Spleen (tissue), 7 donors: ENCODE data around the gene RRP1B.

Experiments used
- CTCF ChIP-seq, 11 experiments: fragments of 200-600 bp in 7 of 11; fragments of 450-650 bp in 4 of 11; sonication (generic) in 4 of 11; IDR thresholded peaks in 8 of 11; conservative IDR thresholded peaks in 3 of 11; 1 replicate in 7 of 11; 2 replicates in 4 of 11; pipeline versions ENCODE4 v1.4.0 to v1.8.0; 2016 to 2021; ENCODE audit warnings: antibody characterized with exemption in 11 of 11, inconsistent platforms in 4 of 11, mild to moderate bottlenecking in 1 of 11
- POLR2A ChIP-seq, 3 donors: fragments of 450-650 bp; IDR thresholded peaks; one replicate each; pipeline ENCODE4 v1.5.1; 2017; ENCODE audit warnings: antibody characterized with exemption in 3 of 3, mild to moderate bottlenecking in 1 of 3
- POLR2AphosphoS5 ChIP-seq, 3 donors: sonication (generic); formaldehyde crosslinking; IDR thresholded peaks; one replicate each; pipeline ENCODE4 v1.5.1; 2017; ENCODE audit warnings: antibody characterized with exemption in 3 of 3
- donor health status: DM: no; HTN: no; CAD: no; lungs with moderate emphysema.
- donor health status: DM: no; HTN: no; CAD: no.
- donor health status: DM: no; HTN: no; CAD: no.

- TF ChIP-seq CTCF (IDR thresholded peaks at IDR 0.05 in 8 of 11, conservative IDR thresholded peaks at IDR 0.05 in 3 of 11) (no peak), POLR2A (IDR thresholded peaks at IDR 0.05) (no peak), POLR2AphosphoS5 (IDR thresholded peaks at IDR 0.05) (no peak)
Measured at GRCh38 chr21:43644609-43645008, 14.8 kb upstream of the RRP1B start.
